Measurements from ENCODE around the gene SLC52A1.

SLC52A1 gene

GRCh38 chr17:4994081-4994595 is 41.1 kb downstream of the SLC52A1 start:
- Histone ChIP-seq H4K91ac (ENCODE audit: low read depth, low read length, poor library complexity) (no peak overlapping the region), H3K79me1 (ENCODE audit: low read depth, low read length) (peaks cover 2% of the 10 kb centered on the region), H3K9ac (ENCODE audit: low read depth, low read length, poor library complexity) (no peak overlapping the region), H2AFZ (ENCODE audit: low read length) (no peak overlapping the region), H2AK5ac (ENCODE audit: low read depth, low read length) (no peak overlapping the region), H3K27me3 (ENCODE audit: control insufficient read depth in 3 of 3, insufficient read depth in 3 of 3, low read depth in 1 of 3, low read length in 3 of 3) (peaks cover 4 to 17% (median 14%) of the 10 kb centered on the region in 3 experiments), H3K18ac (ENCODE audit: low read length) (no peak overlapping the region), H3K23ac (ENCODE audit: low read depth, low read length, poor library complexity) (no peak overlapping the region), H4K8ac (ENCODE audit: low read depth, low read length) (no peak overlapping the region), H2BK15ac (ENCODE audit: low read length) (no peak overlapping the region), H3K14ac (ENCODE audit: low read length) (no peak overlapping the region), H3K4me1 (ENCODE audit: control insufficient read depth in 2 of 2, insufficient read depth in 1 of 2, low read depth in 1 of 2, low read length in 2 of 2) (peaks cover 5 to 12% of the 10 kb centered on the region in 2 donors), H3K27ac (replicated peaks; ENCODE audit: low read length) (no peak overlapping the region), H3K4ac (ENCODE audit: low read length) (no peak overlapping the region), H3K4me3 (ENCODE audit: low read length in 2 of 2) (no peak overlapping the region), H2BK5ac (ENCODE audit: low read length) (no peak overlapping the region), H2BK12ac (ENCODE audit: low read length) (no peak overlapping the region), H2BK120ac (ENCODE audit: low read depth, low read length) (no peak overlapping the region), H3K36me3 (replicated peaks in 1 of 2; ENCODE audit: control insufficient read depth in 2 of 2, insufficient read depth in 2 of 2, low read length in 2 of 2) (no peaks in the 10 kb centered on the region), H3K9me3 (replicated peaks in 1 of 2; ENCODE audit: control insufficient read depth in 2 of 2, insufficient read depth in 1 of 2, low read depth in 1 of 2, low read length in 2 of 2) (no peaks in the 10 kb centered on the region), H3K4me2 (ENCODE audit: insufficient read depth, low read length, poor library complexity, severe bottlenecking) (no peak overlapping the region)
- no CpG with 5 or more reads among the region's 6 CpGs for WGBS, 2 donors (ENCODE audit: extremely low coverage in 2 of 2, insufficient read length in 2 of 2, insufficient replicate concordance in 1 of 2)
- no peak for DNase-seq (ENCODE audit: low spot score)

GRCh38 chr17:4987767-4988567 is 47.3 kb downstream of the SLC52A1 start:
- Histone ChIP-seq H3K27me3 (ENCODE audit: control insufficient read depth in 3 of 3, insufficient read depth in 3 of 3, low read depth in 1 of 3, low read length in 3 of 3) (peaks cover 0 to 50% (median 7%) of the 10 kb centered on the region in 3 experiments), H4K91ac (ENCODE audit: low read depth, low read length, poor library complexity) (no peak overlapping the region), H3K4ac (ENCODE audit: low read length) (no peak overlapping the region), H2BK120ac (ENCODE audit: low read depth, low read length) (no peak overlapping the region), H2BK5ac (ENCODE audit: low read length) (peak overlapping the region; percentile 73), H2AK5ac (ENCODE audit: low read depth, low read length) (peak overlapping the region; percentile 31), H3K9ac (ENCODE audit: low read depth, low read length, poor library complexity) (peak overlapping the region; percentile 50), H3K18ac (ENCODE audit: low read length) (peak overlapping the region; percentile 92), H3K36me3 (replicated peaks in 1 of 2; ENCODE audit: control insufficient read depth in 2 of 2, insufficient read depth in 2 of 2, low read length in 2 of 2) (no peaks in the 10 kb centered on the region), H3K23ac (ENCODE audit: low read depth, low read length, poor library complexity) (peak overlapping the region; percentile 10), H3K4me1 (ENCODE audit: control insufficient read depth in 2 of 2, insufficient read depth in 1 of 2, low read depth in 1 of 2, low read length in 2 of 2) (peaks cover 0 to 8% of the 10 kb centered on the region in 2 donors), H2BK12ac (ENCODE audit: low read length) (peak overlapping the region; percentile 7), H2AFZ (ENCODE audit: low read length) (peak overlapping the region; percentile 83), H3K4me3 (ENCODE audit: low read length in 2 of 2) (peak overlapping the region; percentile 45 to 85), H3K27ac (replicated peaks; ENCODE audit: low read length) (no peak overlapping the region), H2BK15ac (ENCODE audit: low read length) (no peak overlapping the region), H3K14ac (ENCODE audit: low read length) (peak overlapping the region; percentile 90), H3K79me1 (ENCODE audit: low read depth, low read length) (no peaks in the 10 kb centered on the region), H3K4me2 (ENCODE audit: insufficient read depth, low read length, poor library complexity, severe bottlenecking) (peak overlapping the region; percentile 85), H4K8ac (ENCODE audit: low read depth, low read length) (no peak overlapping the region), H3K9me3 (replicated peaks in 1 of 2; ENCODE audit: control insufficient read depth in 2 of 2, insufficient read depth in 1 of 2, low read depth in 1 of 2, low read length in 2 of 2) (no peaks in the 10 kb centered on the region)
- no CpG with 5 or more reads among the region's 30 CpGs for WGBS, 2 donors (ENCODE audit: extremely low coverage in 2 of 2, insufficient read length in 2 of 2, insufficient replicate concordance in 1 of 2)
- no peak for DNase-seq (ENCODE audit: low spot score)

- Histone ChIP-seq H3K79me1 (ENCODE audit: low read depth, low read length) (no peaks in the 10 kb centered on the region), H3K4ac (ENCODE audit: low read length) (no peak within 1 kb of the TSS), H3K4me3 (ENCODE audit: low read length in 2 of 2) (peak within 1 kb of the TSS; percentile 45 to 85), H2BK120ac (ENCODE audit: low read depth, low read length) (peak within 1 kb of the TSS; percentile 75), H4K8ac (ENCODE audit: low read depth, low read length) (peak within 1 kb of the TSS; percentile 57), H3K27ac (replicated peaks; ENCODE audit: low read length) (no peak within 1 kb of the TSS), H3K4me1 (ENCODE audit: control insufficient read depth in 2 of 2, insufficient read depth in 1 of 2, low read depth in 1 of 2, low read length in 2 of 2) (peaks cover 0 to 8% of the 10 kb centered on the region in 2 donors), H2BK12ac (ENCODE audit: low read length) (peak within 1 kb of the TSS; percentile 7), H2AK5ac (ENCODE audit: low read depth, low read length) (peak within 1 kb of the TSS; percentile 31), H2AFZ (ENCODE audit: low read length) (peak within 1 kb of the TSS; percentile 83), H3K14ac (ENCODE audit: low read length) (peak within 1 kb of the TSS; percentile 90), H3K18ac (ENCODE audit: low read length) (peak within 1 kb of the TSS; percentile 92), H3K27me3 (ENCODE audit: control insufficient read depth in 3 of 3, insufficient read depth in 3 of 3, low read depth in 1 of 3, low read length in 3 of 3) (peaks cover 0 to 50% (median 7%) of the 10 kb centered on the region in 3 experiments), H3K36me3 (replicated peaks in 1 of 2; ENCODE audit: control insufficient read depth in 2 of 2, insufficient read depth in 2 of 2, low read length in 2 of 2) (no peaks in the 10 kb centered on the region), H2BK15ac (ENCODE audit: low read length) (peak within 1 kb of the TSS; percentile 86), H4K91ac (ENCODE audit: low read depth, low read length, poor library complexity) (no peak within 1 kb of the TSS), H3K9me3 (replicated peaks in 1 of 2; ENCODE audit: control insufficient read depth in 2 of 2, insufficient read depth in 1 of 2, low read depth in 1 of 2, low read length in 2 of 2) (no peaks in the 10 kb centered on the region), H3K4me2 (ENCODE audit: insufficient read depth, low read length, poor library complexity, severe bottlenecking) (peak within 1 kb of the TSS; percentile 85), H3K9ac (ENCODE audit: low read depth, low read length, poor library complexity) (peak within 1 kb of the TSS; percentile 83), H2BK5ac (ENCODE audit: low read length) (peak within 1 kb of the TSS; percentile 73), H3K23ac (ENCODE audit: low read depth, low read length, poor library complexity) (peak within 1 kb of the TSS; percentile 86)
- peak; percentile 73 for DNase-seq (ENCODE audit: low spot score)
- WGBS, 2 donors (ENCODE audit: extremely low coverage in 2 of 2, insufficient read length in 2 of 2, insufficient replicate concordance in 1 of 2): no CpG with 5 or more reads among the region's 78 CpGs
Observed at GRCh38 chr17:4986951-4987766, 48.1 kb downstream of the SLC52A1 start, which contains the start of gene CAMTA2. Gene CAMTA2 (minus strand): TSS chr17:4987675. CDS start chr17:4986222, 1,453 bp downstream.

Measured in neuronal stem cell (in vitro differentiated cells).